NCI-H345 treated with DMSO at 0.1 percent for 48 hours (cell line): ENCODE results near the gene NMT1.

Experiments
- DNase-seq: peaks from one replicate; lab custom pipeline; 2025; ENCODE audit not compliant: unreplicated experiment; lab: John Stamatoyannopoulos, UW

NMT1 gene

DNA sequence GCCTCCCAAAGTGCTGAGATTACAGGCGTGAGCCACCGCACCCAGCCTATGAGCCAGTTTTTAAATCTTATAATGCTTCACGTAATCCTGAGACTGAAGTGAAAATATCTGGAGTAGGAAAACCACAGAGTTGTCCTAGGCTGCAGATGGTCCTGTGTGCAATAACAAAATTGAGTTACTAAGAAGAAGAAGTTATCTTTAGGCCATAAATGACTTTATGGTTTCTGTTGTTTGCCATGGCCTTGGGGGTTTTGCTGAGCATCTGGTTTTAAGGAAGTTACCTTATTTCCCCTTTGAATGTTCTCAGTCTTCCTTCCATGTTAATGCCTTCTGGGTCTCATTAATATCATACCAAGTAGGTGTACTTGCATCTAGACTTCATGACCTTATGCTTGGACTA, 16.5 kb downstream of the NMT1 start:
- no peak for DNase-seq

DNA sequence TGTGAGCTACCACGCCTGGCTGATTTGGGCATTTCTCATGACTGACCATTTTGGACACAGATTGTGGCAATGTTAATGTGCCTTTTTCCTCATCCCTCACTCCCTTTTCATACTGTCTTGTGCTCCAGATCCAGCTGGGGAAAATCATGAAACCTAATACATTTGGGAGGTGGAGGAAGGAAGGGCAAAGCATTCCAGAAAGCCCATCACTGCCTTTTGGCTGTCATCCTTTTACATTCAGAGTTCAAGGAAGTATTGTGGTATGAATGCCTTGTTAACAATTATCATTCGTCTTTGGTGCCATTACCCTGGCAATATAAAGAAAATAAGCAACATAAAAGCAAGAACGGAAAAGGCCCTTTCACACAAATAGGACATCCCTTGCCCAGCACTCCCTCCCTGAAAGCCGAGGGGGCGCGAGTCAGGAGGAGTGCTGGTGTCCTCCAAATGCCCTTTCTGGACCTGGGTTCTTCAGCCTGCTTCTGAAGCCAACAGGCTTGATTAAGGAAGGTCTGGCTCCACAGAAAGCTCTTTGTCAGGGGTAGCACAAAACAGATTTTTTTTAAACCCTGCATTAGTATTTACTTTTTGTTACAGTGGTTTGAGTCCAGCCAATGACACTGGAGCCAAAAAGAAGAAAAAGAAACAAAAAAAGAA, 20.1 kb downstream of the NMT1 start:
- DNase-seq, result no peak

DNA sequence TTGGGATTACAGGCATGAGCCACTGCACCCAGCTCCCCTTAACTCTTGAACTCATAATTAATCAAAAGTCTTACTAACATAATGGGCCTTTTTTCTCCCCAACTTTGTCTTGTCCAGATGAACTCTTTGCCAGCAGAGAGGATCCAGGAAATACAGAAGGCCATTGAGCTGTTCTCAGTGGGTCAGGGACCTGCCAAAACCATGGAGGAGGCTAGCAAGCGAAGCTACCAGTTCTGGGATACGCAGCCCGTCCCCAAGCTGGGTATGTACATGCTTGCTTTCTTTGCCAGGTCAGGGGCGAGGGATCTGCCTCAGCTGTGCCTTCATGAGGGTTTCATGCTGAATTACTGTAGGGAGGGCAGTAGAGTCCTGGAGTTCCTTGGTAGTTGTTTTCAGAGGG, 25.3 kb downstream of the NMT1 start:
- no peak for DNase-seq

DNA sequence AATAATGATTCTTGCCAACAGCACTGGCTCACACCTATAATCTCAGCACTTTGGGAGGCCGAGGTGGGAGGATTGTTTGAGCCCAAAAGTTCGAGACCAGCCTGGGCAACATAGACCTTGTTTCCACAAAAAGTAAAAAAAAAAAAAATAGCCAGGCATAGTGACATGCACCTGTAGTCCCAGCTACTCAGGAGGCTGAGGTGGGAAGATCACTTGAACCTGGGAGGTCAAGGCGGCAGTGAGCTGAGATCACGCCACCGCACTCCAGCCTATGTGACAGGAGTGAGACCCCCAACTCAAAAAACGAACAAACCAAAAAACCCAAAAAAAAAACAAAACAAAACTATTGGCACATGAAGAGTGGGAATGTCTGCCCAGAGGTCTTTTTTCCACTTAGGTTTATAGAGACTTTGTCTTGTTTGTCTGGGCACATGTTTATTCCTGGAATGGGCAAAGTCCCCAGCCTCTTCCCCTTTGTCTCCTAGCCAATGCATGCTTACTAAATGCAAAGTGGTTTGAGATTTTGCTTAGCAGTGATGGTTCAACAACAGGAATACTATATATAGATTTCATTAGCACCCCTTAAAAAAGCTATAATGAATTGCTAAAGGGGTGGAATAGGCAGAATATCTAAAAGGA, 25.9 kb downstream of the NMT1 start:
- no peak for DNase-seq

DNA sequence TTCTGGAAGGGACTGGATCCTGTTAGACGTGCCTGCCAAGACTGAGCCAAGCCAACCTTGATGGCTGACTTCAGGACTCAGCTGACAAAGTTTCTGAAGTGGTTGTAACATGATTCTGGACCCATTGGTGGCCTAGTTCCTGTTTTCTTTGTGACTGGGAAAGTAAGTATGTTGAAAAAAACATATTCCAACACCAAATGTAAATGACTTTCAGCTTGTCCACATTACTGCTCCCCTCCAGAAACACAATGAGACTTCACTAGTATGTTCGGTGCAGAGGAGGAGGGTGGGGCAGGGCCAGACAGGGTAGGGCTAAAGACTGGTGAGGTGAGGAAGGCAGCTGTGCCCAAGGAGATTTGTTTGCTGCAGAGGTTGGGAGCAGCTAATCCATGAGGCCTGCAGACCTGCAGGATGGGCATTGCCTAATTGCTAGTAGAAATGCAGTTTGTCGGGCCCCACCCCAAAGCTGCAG, 26.4 kb downstream of the NMT1 start:
- DNase-seq, result no peak

GRCh38 chr17:45087978-45088377, 26.9 kb downstream of the NMT1 start:
- DNase-seq, result no peak

DNA sequence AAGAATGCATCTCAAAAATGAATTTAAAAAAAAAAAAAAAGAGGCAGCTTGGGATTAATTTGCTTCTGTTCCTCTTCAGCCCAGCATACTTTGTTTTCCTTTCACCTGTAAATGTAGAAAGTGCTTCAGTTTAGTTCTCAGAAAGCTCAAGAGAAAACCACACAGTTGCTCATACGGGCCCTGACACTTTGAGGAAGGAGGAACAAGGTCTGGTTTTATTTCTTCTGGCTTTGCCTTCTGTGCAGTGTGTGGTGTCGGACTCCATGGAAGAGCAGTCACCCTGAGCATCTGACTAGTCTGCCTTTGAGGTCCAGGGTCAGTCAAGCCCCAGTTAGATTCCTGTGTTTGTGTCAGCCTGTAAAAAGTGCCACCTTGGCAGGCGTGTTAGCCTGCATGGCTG, 27.6 kb downstream of the NMT1 start:
- no peak for DNase-seq

- no peak for DNase-seq
Measured at GRCh38 chr17:45090711-45091110, 29.6 kb downstream of the NMT1 start.

DNA sequence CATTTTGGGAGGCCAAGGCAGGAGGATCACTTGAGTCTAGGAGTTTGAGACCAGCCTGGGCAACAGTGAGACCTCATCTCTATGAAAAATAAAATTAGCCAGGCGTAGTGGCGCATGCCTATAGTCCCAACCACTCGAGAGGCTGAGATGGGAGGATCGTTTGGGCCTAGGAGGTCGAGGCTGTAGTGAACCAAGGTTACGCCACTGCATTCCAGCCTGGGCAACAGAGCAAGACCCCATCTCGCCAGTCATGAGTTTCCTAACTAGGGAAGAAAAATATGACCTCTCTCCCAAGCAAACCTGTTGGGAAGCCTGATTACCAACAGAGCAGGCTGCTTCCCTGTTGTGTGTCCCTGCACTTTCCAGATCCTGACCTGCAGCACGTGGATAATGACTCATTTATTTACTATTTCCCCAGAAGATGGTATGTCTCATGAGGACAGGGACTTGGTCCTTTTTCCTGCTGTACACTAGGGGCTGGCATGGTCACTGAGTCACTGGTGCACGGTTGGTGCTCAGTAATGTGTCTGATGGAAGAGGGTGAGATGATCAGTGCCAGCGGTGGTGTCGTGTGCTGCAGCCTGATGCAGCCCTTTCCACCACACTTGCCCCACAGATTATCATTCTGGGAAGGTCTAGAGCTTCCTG, 30.8 kb downstream of the NMT1 start:
- no peak for DNase-seq

DNA sequence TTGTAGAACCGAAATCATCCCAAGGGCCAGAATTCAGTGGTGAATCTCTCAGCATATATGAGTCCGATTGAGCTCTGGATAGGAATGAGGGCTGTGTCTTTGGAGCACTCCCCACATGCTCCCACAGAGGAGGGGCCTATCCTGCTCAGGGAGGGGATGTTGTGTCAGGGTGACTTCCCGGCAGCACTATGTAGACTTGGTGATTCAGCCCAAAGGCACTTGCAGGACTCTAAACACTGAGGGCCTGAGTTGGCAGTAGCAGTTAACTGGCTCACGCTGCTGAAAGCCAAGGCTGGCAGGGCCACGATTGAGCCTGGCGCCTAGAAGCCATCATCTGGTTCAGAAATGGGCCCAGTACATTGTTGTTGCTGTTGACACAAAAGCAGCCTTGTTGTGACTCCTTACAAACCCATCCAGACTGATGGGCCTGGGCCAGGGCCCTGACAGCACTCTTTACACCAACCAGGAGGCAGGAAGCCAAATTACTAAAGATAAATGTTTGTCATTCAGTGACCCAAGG, 31.9 kb downstream of the NMT1 start:
- no peak for DNase-seq

- DNase-seq, result no peak
Measured at GRCh38 chr17:45093444-45094110, 32.5 kb downstream of the NMT1 start.

DNA sequence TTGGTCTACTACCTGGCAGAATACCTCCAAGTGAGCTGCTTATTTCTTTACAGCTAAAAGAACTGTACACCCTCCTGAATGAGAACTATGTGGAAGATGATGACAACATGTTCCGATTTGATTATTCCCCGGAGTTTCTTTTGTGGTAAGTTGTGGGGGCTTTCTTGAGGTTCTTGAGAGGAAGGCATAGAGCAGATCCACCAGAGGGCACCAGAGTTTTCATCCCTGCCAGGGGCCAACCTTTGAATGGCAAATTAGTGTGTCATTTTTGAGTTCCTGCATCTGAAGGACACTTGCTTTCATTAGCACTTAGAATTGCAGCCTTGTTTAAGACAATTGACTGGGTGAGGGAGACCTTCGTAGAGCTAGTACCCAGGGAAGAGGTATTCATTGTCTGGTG, 35.0 kb downstream of the NMT1 start:
- DNase-seq, result no peak

DNA sequence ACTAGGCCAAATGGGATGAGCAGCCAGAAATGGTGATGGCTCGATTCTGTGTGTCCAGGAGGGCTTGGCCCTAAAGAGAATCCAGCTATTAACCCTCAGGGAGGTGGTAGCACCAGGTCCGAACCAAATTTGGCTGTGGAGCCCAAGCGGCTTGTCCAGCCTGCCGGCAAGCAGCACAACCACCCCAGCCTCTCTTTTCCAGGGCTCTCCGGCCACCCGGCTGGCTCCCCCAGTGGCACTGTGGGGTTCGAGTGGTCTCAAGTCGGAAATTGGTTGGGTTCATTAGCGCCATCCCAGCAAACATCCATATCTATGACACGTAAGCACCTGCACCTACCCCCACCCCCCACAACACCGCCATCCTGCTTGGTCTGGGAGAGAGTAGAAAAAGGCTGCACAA, 35.8 kb downstream of the NMT1 start:
- no peak for DNase-seq

GRCh38 chr17:45098081-45098868, 37.2 kb downstream of the NMT1 start:
- no peak for DNase-seq

GRCh38 chr17:45098869-45099616, 37.9 kb downstream of the NMT1 start:
- DNase-seq, result peak; percentile 21

DNA sequence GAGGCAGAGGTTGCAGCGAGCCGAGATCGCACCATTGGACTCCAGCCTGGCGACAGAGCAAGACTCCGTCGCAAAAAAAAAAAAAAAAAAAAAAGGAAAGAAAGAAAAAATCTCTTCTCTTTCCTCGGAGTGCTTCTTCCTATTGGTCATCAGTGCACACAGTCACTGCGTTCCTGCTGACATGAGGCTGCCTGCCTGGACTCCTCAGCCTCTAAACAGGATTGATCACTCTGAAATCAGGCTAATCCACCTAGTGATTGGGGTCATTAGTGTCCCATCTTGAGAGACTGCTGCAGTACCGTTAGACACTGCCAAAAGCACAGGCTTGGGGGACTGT, 40.4 kb downstream of the NMT1 start:
- no peak for DNase-seq

- no peak for DNase-seq
Measured at GRCh38 chr17:45101883-45102811, 41.0 kb downstream of the NMT1 start.

DNA sequence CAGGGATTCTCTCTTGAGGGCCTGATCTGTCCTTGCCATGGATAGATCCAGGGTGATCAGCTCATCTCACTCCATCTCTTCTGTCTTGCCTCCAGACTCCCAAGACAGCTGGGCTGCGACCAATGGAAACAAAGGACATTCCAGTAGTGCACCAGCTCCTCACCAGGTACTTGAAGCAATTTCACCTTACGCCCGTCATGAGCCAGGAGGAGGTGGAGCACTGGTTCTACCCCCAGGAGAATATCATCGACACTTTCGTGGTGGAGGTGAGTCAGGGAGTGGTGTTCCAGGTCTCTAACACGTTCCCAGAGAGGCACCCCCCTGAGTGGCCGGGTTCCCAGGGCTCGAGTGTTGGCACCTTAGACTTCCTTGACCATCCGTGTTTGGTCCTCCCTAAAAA, 41.7 kb downstream of the NMT1 start:
- DNase-seq, result no peak

GRCh38 chr17:45103269-45103795, 42.2 kb downstream of the NMT1 start:
- DNase-seq, result no peak
